ENCODE measurements around the gene SOCS6.
"Not testable (repeated sequence)": the region's sequence is repeated elsewhere in the genome, so short reads cannot be mapped to it uniquely, and the experiment has no call there.

Gene SOCS6

GRCh38 chr18:70288851-70289328 is at the start of gene SOCS6:
SOCS6 (plus strand) TSS chr18:70289045; CDS start chr18:70324669, 35,624 bp downstream.
- no peak for DNase-seq (ENCODE audit: low read depth)

GRCh38 chr18:70243131-70243929 is 45.5 kb upstream of the SOCS6 start:
- DNase-seq (ENCODE audit: low read depth) = no peak

- DNase-seq (ENCODE audit: low read depth) = no peak
Measured at GRCh38 chr18:70246061-70246466, 42.8 kb upstream of the SOCS6 start.

- no peak for DNase-seq (ENCODE audit: low read depth)
Measured at GRCh38 chr18:70249118-70249517, 39.7 kb upstream of the SOCS6 start.

GRCh38 chr18:70249861-70250260 is 39.0 kb upstream of the SOCS6 start:
- not testable (repeated sequence) for DNase-seq (ENCODE audit: low read depth)

GRCh38 chr18:70250781-70251180 is 38.1 kb upstream of the SOCS6 start:
- no peak for DNase-seq (ENCODE audit: low read depth)

GRCh38 chr18:70256184-70256583 is 32.7 kb upstream of the SOCS6 start:
- no peak for DNase-seq (ENCODE audit: low read depth)

GRCh38 chr18:70256994-70257393 is 31.9 kb upstream of the SOCS6 start:
- no peak for DNase-seq (ENCODE audit: low read depth)

- no peak for DNase-seq (ENCODE audit: low read depth)
Measured at GRCh38 chr18:70258243-70258642, 30.6 kb upstream of the SOCS6 start.

- no peak for DNase-seq (ENCODE audit: low read depth)
Measured at GRCh38 chr18:70260683-70261082, 28.2 kb upstream of the SOCS6 start.

GRCh38 chr18:70261141-70261788 is 27.6 kb upstream of the SOCS6 start:
- no peak for DNase-seq (ENCODE audit: low read depth)

- no peak for DNase-seq (ENCODE audit: low read depth)
Measured at GRCh38 chr18:70263336-70263735, 25.5 kb upstream of the SOCS6 start.

GRCh38 chr18:70271742-70272141 is 17.1 kb upstream of the SOCS6 start:
- no peak for DNase-seq (ENCODE audit: low read depth)

GRCh38 chr18:70273021-70273420 is 15.8 kb upstream of the SOCS6 start:
- no peak for DNase-seq (ENCODE audit: low read depth)

GRCh38 chr18:70276416-70277191 is 12.2 kb upstream of the SOCS6 start:
- no peak for DNase-seq (ENCODE audit: low read depth)

- DNase-seq (ENCODE audit: low read depth) = no peak
Measured at GRCh38 chr18:70279470-70279869, 9.4 kb upstream of the SOCS6 start.

GRCh38 chr18:70280007-70280925 is 8.6 kb upstream of the SOCS6 start:
- DNase-seq (ENCODE audit: low read depth) = no peak

- DNase-seq (ENCODE audit: low read depth) = no peak
Measured at GRCh38 chr18:70284976-70285620, 3.7 kb upstream of the SOCS6 start.

GRCh38 chr18:70287731-70288130 is 1.1 kb upstream of the SOCS6 start:
- no peak for DNase-seq (ENCODE audit: low read depth)

GRCh38 chr18:70288171-70288850 is 534 bp upstream of the SOCS6 start:
- no peak for DNase-seq (ENCODE audit: low read depth)

Data from non-pigmented ciliary epithelial cell (primary cell).